GM12872 (cell line): ENCODE measurements around the gene NUTM1.

Experiments used
- CTCF ChIP-seq: IDR thresholded peaks from 3 replicates; pipeline ENCODE4 v1.5.1; 2011; ENCODE audit warnings: low read depth, mild to moderate bottlenecking, low read length, moderate library complexity; ENCODE audit not compliant: insufficient read depth

NUTM1 gene

GRCh38 chr15:34332553-34333120, 10.5 kb upstream of the NUTM1 start:
- no peak for TF ChIP-seq CTCF

GRCh38 chr15:34334672-34335071, 8.4 kb upstream of the NUTM1 start:
- no peak for TF ChIP-seq CTCF

- no peak for TF ChIP-seq CTCF
Observed at GRCh38 chr15:34335176-34336032, 7.7 kb upstream of the NUTM1 start.

- TF ChIP-seq CTCF = no peak
Observed at GRCh38 chr15:34336231-34336990, 6.7 kb upstream of the NUTM1 start.

GRCh38 chr15:34336991-34337556, 6.0 kb upstream of the NUTM1 start:
- no peak for TF ChIP-seq CTCF

GRCh38 chr15:34337557-34338306, 5.4 kb upstream of the NUTM1 start, which contains the start of gene SLC12A6:
SLC12A6 (minus strand) TSS chr15:34337781; CDS start chr15:34336680, 1,101 bp downstream.
- TF ChIP-seq CTCF = no peak
